Calu3 (cell line): ENCODE data around the gene GEMIN7. TPM values are rescaled to one million over a fixed set of nuclear protein-coding genes. Genes with fewer than 3 reads are reported as not detected.

Experiments used
- BruUV-seq: library from RNA; stranded (reverse); fragments of 400-500 nt; replicated peaks from 2 replicates; lab custom pipeline; 2021; lab: Mats Ljungman, UMichigan
- CTCF ChIA-PET: fragments of 300-600 bp; sonication (Branson Sonifier 250); formaldehyde crosslinking; loops from one replicate; lab custom pipeline; 2022; ENCODE audit warnings: antibody characterized with exemption; lab: Charles Lee
- DNase-seq: peaks from one replicate; pipeline ENCODE4 v3.0.0; 2022
- H3K27ac Mint-ChIP-seq: one replicate; pipeline ENCODE4 v1.8.0; 2022; ENCODE audit warnings: mixed read lengths; ENCODE audit not compliant: unreplicated experiment
- H3K27me3 Mint-ChIP-seq: one replicate; pipeline ENCODE4 v1.8.0; 2022; ENCODE audit warnings: mixed read lengths; ENCODE audit not compliant: unreplicated experiment
- H3K36me3 Mint-ChIP-seq: one replicate; pipeline ENCODE4 v1.8.0; 2022; ENCODE audit warnings: mild to moderate bottlenecking, moderate library complexity, mixed read lengths; ENCODE audit not compliant: insufficient read depth, unreplicated experiment
- H3K4me1 Mint-ChIP-seq: one replicate; pipeline ENCODE4 v1.8.0; 2022; ENCODE audit warnings: mild to moderate bottlenecking, low read depth, mixed read lengths; ENCODE audit not compliant: unreplicated experiment
- H3K4me3 Mint-ChIP-seq: one replicate; pipeline ENCODE4 v1.8.0; 2022; ENCODE audit warnings: mild to moderate bottlenecking, low read depth, moderate library complexity, mixed read lengths; ENCODE audit not compliant: unreplicated experiment
- H3K9me3 Mint-ChIP-seq: one replicate; pipeline ENCODE4 v1.8.0; 2022; ENCODE audit warnings: low read depth, mixed read lengths; ENCODE audit not compliant: unreplicated experiment
- intact Hi-C: fragments of 100-400 bp; cut with micrococcal nuclease; formaldehyde crosslinking; loops from one replicate; pipeline ENCODE4 v1.10.0; 2022; ENCODE audit not compliant: unreplicated experiment
- total RNA-seq: library from RNA; stranded (reverse); gene quantifications from 2 replicates; pipeline ENCODE4 v1.2.3, GENCODE V29; 2022
- TF ChIP-seq, protein P1 (sequence below): fragments of 200-600 bp; IDR thresholded peaks from one replicate; pipeline ENCODE4 v1.8.0; 2022; ENCODE audit warnings: antibody characterized with exemption; ENCODE audit not compliant: unreplicated experiment

The GEMIN7 gene
- total RNA-seq, 1 experiment from 2014 or later = 36.0 TPM

- intact Hi-C loops = no loop called here
- no peak overlapping the region for H3K4me3 Mint-ChIP-seq
- CTCF ChIA-PET = interaction anchor here (1.2 kb wide), 1 partner anchor 14 kb away, joined by 3 read pairs; no protein-coding TSS in a partner anchor
- no peaks in the 10 kb centered on the region for H3K27me3 Mint-ChIP-seq
- TF ChIP-seq, protein P1, sequence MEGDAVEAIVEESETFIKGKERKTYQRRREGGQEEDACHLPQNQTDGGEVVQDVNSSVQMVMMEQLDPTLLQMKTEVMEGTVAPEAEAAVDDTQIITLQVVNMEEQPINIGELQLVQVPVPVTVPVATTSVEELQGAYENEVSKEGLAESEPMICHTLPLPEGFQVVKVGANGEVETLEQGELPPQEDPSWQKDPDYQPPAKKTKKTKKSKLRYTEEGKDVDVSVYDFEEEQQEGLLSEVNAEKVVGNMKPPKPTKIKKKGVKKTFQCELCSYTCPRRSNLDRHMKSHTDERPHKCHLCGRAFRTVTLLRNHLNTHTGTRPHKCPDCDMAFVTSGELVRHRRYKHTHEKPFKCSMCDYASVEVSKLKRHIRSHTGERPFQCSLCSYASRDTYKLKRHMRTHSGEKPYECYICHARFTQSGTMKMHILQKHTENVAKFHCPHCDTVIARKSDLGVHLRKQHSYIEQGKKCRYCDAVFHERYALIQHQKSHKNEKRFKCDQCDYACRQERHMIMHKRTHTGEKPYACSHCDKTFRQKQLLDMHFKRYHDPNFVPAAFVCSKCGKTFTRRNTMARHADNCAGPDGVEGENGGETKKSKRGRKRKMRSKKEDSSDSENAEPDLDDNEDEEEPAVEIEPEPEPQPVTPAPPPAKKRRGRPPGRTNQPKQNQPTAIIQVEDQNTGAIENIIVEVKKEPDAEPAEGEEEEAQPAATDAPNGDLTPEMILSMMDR = no peak
- BruUV-seq = no TSS peak
- no peaks in the 10 kb centered on the region for H3K9me3 Mint-ChIP-seq
- DNase-seq = no peak
- H3K4me1 Mint-ChIP-seq = peaks cover 13% of the 10 kb centered on the region
- H3K27ac Mint-ChIP-seq = no peak overlapping the region
- peaks cover 54% of the 10 kb centered on the region for H3K36me3 Mint-ChIP-seq
Measured at GRCh38 chr19:45045671-45046353, 33.2 kb upstream of the GEMIN7 start.

GRCh38 chr19:45046355-45046754 is 32.7 kb upstream of the GEMIN7 start:
- CTCF ChIA-PET = interaction anchor here (1.2 kb wide), 1 partner anchor 13 kb away, joined by 3 read pairs; no protein-coding TSS in a partner anchor
- no TSS peak for BruUV-seq
- H3K27ac Mint-ChIP-seq = no peak overlapping the region
- no peaks in the 10 kb centered on the region for H3K9me3 Mint-ChIP-seq
- H3K4me1 Mint-ChIP-seq = peaks cover 8% of the 10 kb centered on the region
- peaks cover 50% of the 10 kb centered on the region for H3K36me3 Mint-ChIP-seq
- H3K27me3 Mint-ChIP-seq = no peaks in the 10 kb centered on the region
- TF ChIP-seq, protein P1 = no peak
- no peak overlapping the region for H3K4me3 Mint-ChIP-seq
- no peak for DNase-seq
- intact Hi-C loops = no loop called here

- no peak overlapping the region for H3K27ac Mint-ChIP-seq
- no peaks in the 10 kb centered on the region for H3K27me3 Mint-ChIP-seq
- no peak for DNase-seq
- no TSS peak for BruUV-seq
- CTCF ChIA-PET = no interaction called here
- no peak overlapping the region for H3K4me3 Mint-ChIP-seq
- TF ChIP-seq, protein P1 = no peak
- peaks cover 50% of the 10 kb centered on the region for H3K36me3 Mint-ChIP-seq
- no peaks in the 10 kb centered on the region for H3K4me1 Mint-ChIP-seq
- intact Hi-C loops = no loop called here
- no peaks in the 10 kb centered on the region for H3K9me3 Mint-ChIP-seq
Measured at GRCh38 chr19:45047188-45047797, 31.8 kb upstream of the GEMIN7 start.

DNA sequence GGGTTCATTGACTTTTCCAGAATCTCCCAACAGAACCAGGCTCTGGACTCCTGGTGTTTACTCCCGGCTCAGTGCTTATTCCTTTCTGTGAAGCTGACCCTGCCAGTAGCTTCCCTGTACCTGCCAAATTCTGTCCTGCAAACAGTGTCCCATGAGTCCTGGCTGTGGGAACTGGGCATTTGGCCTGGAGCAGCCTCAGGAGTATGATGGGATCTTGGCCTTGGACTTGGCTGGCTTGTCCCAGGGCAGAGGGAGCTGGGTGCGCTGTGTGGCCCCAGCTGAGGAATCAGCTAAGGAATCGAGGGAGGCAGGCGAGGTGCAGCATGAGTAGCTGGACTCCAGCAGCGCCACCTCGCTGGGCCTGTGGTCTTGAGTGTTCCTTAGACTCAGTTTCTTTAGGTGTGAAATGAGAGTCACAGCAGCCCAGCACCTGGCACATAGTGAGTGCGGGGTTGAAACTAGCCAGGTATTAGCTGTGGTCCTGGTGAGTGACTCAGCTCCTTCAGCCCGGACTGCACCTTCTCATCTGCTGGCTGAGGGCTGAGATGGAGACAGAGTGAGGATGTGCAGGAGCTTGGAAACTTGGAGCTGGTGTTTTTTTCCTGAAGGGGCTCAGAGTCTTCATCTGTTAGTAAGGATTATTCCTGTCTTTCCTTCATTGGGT is 29.9 kb upstream of the GEMIN7 start:
- intact Hi-C loops = no loop called here

More for the DNA sequence above, 29.9 kb upstream of the GEMIN7 start:
- no peaks in the 10 kb centered on the region for H3K4me1 Mint-ChIP-seq
- H3K27ac Mint-ChIP-seq = no peak overlapping the region
- BruUV-seq = no TSS peak
- H3K4me3 Mint-ChIP-seq = no peak overlapping the region
- TF ChIP-seq, protein P1 = no peak
- no peaks in the 10 kb centered on the region for H3K9me3 Mint-ChIP-seq
- no peak for DNase-seq
- no peaks in the 10 kb centered on the region for H3K27me3 Mint-ChIP-seq
- CTCF ChIA-PET = no interaction called here
- H3K36me3 Mint-ChIP-seq = peaks cover 56% of the 10 kb centered on the region
